NT2/D1 (cell line): ENCODE results near the gene ACVR1.
"Not testable (repeated sequence)": the region's sequence is repeated elsewhere in the genome, so short reads cannot be mapped to it uniquely, and the experiment has no call there.

Source experiments
- SUZ12 ChIP-seq: IDR thresholded peaks from 2 replicates; pipeline ENCODE4 v1.6.1; 2011; ENCODE audit not compliant: insufficient read length, insufficient read depth; ENCODE audit errors: extremely low read depth
- YY1 ChIP-seq: IDR thresholded peaks from 2 replicates; pipeline ENCODE4 v1.6.1; 2011; ENCODE audit not compliant: insufficient read length, insufficient read depth
- ZNF274 ChIP-seq: IDR thresholded peaks from 2 replicates; pipeline ENCODE4 v1.6.1; 2011; ENCODE audit warnings: mild to moderate bottlenecking, low read depth, low read length

- TF ChIP-seq SUZ12, YY1, ZNF274: not testable (repeated sequence)
These were observed 49.5 kb downstream of the ACVR1 start for GRCh38 chr2:157826644-157827043.
